ENCODE measurements around the gene FAIM. TPM values are rescaled to one million over a fixed set of nuclear protein-coding genes. Genes with fewer than 3 reads are reported as not detected.

FAIM gene
- total and polyA plus RNA-seq, 2 experiments from 2014 or later = 12.0 to 29.7 TPM

DNA sequence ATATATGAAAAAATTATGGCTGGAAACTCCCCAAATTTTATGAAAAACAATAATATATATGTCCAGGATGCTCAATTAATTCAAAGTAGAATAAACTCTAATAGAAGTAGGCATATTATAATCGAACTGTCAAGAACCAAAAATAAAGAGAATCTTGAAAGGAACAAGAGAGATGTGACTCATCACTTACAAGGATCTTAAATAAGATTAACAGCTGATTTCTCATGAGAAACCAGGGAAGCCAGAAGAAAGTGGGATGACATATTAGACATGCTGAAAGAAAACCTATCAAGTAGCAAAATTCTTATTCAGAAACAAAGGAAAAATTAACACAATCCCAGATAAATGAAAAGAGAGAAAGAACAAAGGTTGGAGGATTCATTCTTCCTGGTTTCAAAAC lies 66.8 kb downstream of the FAIM start:
- no peak overlapping the region for H2AFZ ChIP-seq
- H3K4me1 ChIP-seq (ENCODE audit: insufficient read depth) = peaks cover 3% of the 10 kb centered on the region
- peaks cover 13% of the 10 kb centered on the region; the same call in 2 of the 3 replicates for H3K4me1 Mint-ChIP-seq

More for the DNA sequence above, 66.8 kb downstream of the FAIM start:
- TF ChIP-seq STAT1 (IDR thresholded peaks at IDR 0.05; ENCODE audit: unreplicated experiment) (no peak), EZH2 (IDR thresholded peaks at IDR 0.05; ENCODE audit: low read depth, unreplicated experiment) (no peak), REST (IDR thresholded peaks at IDR 0.05; ENCODE audit: unreplicated experiment) (no peak), POLR2AphosphoS5 (IDR thresholded peaks at IDR 0.05; ENCODE audit: low read depth) (no peak), NANOG (IDR thresholded peaks at IDR 0.05; ENCODE audit: borderline replicate concordance) (no peak), ZNF331 (CRISPR knock-in tag; IDR thresholded peaks at IDR 0.05; ENCODE audit: low read depth) (no peak), EZH2phosphoT487 (IDR thresholded peaks at IDR 0.05; ENCODE audit: unreplicated experiment) (no peak), ZNF114 (CRISPR knock-in tag; IDR thresholded peaks at IDR 0.05) (no peak), CREB1 (CRISPR knock-in tag; IDR thresholded peaks at IDR 0.05; ENCODE audit: low read depth) (no peak), JUNB (IDR thresholded peaks at IDR 0.05; ENCODE audit: unreplicated experiment) (no peak)
- TF ChIP-seq, protein P1, sequence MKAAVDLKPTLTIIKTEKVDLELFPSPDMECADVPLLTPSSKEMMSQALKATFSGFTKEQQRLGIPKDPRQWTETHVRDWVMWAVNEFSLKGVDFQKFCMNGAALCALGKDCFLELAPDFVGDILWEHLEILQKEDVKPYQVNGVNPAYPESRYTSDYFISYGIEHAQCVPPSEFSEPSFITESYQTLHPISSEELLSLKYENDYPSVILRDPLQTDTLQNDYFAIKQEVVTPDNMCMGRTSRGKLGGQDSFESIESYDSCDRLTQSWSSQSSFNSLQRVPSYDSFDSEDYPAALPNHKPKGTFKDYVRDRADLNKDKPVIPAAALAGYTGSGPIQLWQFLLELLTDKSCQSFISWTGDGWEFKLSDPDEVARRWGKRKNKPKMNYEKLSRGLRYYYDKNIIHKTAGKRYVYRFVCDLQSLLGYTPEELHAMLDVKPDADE (IDR thresholded peaks at IDR 0.05) = no peak
- TF ChIP-seq, protein P2, sequence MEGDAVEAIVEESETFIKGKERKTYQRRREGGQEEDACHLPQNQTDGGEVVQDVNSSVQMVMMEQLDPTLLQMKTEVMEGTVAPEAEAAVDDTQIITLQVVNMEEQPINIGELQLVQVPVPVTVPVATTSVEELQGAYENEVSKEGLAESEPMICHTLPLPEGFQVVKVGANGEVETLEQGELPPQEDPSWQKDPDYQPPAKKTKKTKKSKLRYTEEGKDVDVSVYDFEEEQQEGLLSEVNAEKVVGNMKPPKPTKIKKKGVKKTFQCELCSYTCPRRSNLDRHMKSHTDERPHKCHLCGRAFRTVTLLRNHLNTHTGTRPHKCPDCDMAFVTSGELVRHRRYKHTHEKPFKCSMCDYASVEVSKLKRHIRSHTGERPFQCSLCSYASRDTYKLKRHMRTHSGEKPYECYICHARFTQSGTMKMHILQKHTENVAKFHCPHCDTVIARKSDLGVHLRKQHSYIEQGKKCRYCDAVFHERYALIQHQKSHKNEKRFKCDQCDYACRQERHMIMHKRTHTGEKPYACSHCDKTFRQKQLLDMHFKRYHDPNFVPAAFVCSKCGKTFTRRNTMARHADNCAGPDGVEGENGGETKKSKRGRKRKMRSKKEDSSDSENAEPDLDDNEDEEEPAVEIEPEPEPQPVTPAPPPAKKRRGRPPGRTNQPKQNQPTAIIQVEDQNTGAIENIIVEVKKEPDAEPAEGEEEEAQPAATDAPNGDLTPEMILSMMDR (conservative IDR thresholded peaks at IDR 0.05; ENCODE audit: low read depth in 2 of 2) = no peak
- TF ChIP-seq, protein P3, sequence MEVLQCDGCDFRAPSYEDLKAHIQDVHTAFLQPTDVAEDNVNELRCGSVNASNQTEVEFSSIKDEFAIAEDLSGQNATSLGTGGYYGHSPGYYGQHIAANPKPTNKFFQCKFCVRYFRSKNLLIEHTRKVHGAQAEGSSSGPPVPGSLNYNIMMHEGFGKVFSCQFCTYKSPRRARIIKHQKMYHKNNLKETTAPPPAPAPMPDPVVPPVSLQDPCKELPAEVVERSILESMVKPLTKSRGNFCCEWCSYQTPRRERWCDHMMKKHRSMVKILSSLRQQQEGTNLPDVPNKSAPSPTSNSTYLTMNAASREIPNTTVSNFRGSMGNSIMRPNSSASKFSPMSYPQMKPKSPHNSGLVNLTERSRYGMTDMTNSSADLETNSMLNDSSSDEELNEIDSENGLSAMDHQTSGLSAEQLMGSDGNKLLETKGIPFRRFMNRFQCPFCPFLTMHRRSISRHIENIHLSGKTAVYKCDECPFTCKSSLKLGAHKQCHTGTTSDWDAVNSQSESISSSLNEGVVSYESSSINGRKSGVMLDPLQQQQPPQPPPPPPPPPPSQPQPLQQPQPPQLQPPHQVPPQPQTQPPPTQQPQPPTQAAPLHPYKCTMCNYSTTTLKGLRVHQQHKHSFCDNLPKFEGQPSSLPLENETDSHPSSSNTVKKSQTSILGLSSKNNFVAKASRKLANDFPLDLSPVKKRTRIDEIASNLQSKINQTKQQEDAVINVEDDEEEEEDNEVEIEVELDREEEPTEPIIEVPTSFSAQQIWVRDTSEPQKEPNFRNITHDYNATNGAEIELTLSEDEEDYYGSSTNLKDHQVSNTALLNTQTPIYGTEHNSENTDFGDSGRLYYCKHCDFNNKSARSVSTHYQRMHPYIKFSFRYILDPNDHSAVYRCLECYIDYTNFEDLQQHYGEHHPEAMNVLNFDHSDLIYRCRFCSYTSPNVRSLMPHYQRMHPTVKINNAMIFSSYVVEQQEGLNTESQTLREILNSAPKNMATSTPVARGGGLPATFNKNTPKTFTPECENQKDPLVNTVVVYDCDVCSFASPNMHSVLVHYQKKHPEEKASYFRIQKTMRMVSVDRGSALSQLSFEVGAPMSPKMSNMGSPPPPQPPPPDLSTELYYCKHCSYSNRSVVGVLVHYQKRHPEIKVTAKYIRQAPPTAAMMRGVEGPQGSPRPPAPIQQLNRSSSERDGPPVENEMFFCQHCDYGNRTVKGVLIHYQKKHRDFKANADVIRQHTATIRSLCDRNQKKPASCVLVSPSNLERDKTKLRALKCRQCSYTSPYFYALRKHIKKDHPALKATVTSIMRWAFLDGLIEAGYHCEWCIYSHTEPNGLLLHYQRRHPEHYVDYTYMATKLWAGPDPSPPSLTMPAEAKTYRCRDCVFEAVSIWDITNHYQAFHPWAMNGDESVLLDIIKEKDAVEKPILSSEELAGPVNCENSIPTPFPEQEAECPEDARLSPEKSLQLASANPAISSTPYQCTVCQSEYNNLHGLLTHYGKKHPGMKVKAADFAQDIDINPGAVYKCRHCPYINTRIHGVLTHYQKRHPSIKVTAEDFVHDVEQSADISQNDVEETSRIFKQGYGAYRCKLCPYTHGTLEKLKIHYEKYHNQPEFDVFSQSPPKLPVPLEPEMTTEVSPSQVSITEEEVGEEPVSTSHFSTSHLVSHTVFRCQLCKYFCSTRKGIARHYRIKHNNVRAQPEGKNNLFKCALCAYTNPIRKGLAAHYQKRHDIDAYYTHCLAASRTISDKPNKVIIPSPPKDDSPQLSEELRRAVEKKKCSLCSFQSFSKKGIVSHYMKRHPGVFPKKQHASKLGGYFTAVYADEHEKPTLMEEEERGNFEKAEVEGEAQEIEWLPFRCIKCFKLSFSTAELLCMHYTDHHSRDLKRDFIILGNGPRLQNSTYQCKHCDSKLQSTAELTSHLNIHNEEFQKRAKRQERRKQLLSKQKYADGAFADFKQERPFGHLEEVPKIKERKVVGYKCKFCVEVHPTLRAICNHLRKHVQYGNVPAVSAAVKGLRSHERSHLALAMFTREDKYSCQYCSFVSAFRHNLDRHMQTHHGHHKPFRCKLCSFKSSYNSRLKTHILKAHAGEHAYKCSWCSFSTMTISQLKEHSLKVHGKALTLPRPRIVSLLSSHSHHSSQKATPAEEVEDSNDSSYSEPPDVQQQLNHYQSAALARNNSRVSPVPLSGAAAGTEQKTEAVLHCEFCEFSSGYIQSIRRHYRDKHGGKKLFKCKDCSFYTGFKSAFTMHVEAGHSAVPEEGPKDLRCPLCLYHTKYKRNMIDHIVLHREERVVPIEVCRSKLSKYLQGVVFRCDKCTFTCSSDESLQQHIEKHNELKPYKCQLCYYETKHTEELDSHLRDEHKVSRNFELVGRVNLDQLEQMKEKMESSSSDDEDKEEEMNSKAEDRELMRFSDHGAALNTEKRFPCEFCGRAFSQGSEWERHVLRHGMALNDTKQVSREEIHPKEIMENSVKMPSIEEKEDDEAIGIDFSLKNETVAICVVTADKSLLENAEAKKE (CRISPR knock-in tag; IDR thresholded peaks at IDR 0.05) = no peak
- H3K27ac Mint-ChIP-seq = no peak overlapping the region
- peaks cover 42% of the 10 kb centered on the region; the same call in 2 of the 3 replicates for H3K36me3 Mint-ChIP-seq (ENCODE audit: low read depth)
- Histone ChIP-seq H4K20me1 (replicated peaks; ENCODE audit: insufficient read depth) (peaks cover 2% of the 10 kb centered on the region; the same call in 1 of the 2 replicates), H3K27ac (ENCODE audit: low read depth) (no peak overlapping the region), H3K79me2 (replicated peaks; ENCODE audit: insufficient read depth) (no peaks in the 10 kb centered on the region), H3K36me3 (ENCODE audit: insufficient read depth) (no peaks in the 10 kb centered on the region), H3K4me2 (no peak overlapping the region), H3F3A (replicated peaks; ENCODE audit: low read depth) (no peaks in the 10 kb centered on the region), H3K27me3 (ENCODE audit: insufficient read depth) (no peaks in the 10 kb centered on the region), H3K4me3 (no peak overlapping the region), H3K9me2 (ENCODE audit: insufficient read depth) (no peaks in the 10 kb centered on the region)
- H3K9me3 Mint-ChIP-seq = peaks cover 6% of the 10 kb centered on the region; the same call in 2 of the 3 replicates
- DNase-seq (ENCODE audit: low spot score) = no peak
- H3K27me3 Mint-ChIP-seq (ENCODE audit: insufficient read depth, low read depth, poor library complexity) = no peaks in the 10 kb centered on the region
- H3K4me3 Mint-ChIP-seq = no peak overlapping the region
- no peak for ATAC-seq

Measured in GM23338 (cell line).